SH-SY5Y (cell line): ENCODE results near the gene CD52.

Source experiments
- GATA2 ChIP-seq: IDR thresholded peaks from 2 replicates; pipeline ENCODE4 v1.6.1; 2011; ENCODE audit warnings: mild to moderate bottlenecking, low read depth, low read length
- GATA3 ChIP-seq: IDR thresholded peaks from 2 replicates; pipeline ENCODE4 v1.6.1; 2011; ENCODE audit warnings: low read depth, mild to moderate bottlenecking, low read length, moderate library complexity

DNA sequence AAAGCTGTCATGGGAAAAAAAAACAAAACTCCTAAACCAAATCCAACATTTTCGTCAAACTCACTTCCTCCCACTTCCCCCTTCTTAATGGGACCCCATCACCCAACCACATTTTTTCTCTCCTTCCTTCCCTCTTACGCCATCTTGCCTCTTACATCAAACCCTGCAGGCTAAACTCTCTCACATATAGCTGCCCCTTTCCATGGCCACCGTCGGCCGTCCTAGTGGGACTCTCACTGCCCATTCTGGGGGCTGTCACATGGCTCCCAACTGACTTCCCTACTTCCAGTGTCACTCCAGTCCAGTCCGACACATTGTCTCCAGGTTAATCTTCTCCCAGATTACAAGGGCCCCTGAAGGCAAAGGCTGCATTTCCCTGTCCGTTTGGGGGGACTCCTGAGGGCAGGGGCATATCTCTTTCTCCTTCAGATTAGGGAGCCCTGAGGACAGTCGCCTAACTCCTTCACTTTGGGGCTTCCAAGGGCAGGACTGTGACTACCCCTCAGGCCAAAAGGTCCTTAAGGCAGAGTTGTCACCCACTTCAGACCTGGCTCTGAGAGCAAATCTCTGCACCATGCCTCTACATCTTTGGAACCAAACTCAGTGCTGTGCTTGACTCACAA lies 12.0 kb upstream of the CD52 start:
- TF ChIP-seq GATA3 = no peak
- TF ChIP-seq GATA2 = no peak
